Measurements from ENCODE around the gene KRT82.
"Not testable (repeated sequence)": the region's sequence is repeated elsewhere in the genome, so short reads cannot be mapped to it uniquely, and the experiment has no call there.

The KRT82 gene

GRCh38 chr12:52405922-52406385 lies at the start of gene KRT82:
Gene KRT82 (minus strand): TSS chr12:52406335. CDS start chr12:52406277, 58 bp downstream.
- no peak for DNase-seq

- DNase-seq: no peak
These were observed 49.7 kb upstream of the KRT82 start for GRCh38 chr12:52455821-52456220.

DNA sequence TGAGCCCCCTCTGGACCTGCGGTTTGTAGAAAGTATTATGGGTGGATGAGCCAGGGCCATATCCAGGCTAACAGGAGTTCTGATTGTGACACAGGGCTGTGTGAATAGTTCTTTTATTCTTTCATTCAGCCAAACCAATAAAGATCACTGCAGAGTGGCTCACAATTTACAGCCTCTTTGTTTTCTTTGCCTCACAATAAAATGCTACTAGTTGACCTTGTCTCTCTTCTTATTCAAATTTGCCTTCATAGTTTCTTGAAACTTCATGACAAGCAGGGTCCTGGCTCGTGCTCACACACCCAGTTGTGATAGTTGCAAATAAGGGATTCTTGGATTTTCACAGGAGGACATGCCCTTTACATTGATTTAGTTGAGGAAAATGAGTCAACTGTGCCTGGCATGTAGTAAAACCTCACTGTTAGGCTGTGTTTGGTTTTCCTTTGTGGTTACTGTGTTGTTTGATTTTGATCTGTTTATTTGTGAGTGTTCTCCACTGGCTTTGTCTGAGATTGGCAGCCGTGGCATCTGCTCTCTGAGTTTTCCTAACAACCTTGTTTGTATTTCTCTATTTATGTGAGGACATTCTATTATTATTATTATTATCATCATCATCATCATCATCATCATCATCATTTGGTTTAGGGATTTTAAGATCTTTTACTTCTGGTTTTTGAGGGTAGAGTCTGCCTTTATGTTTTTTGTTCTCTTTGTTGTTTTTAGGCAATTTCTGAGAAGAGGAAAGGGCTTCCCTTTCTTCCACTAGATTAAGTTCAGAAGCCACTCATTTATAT lies 48.5 kb upstream of the KRT82 start:
- no peak for DNase-seq

- DNase-seq: no peak
These were observed 46.0 kb upstream of the KRT82 start, which contains the start of gene KRT6B for GRCh38 chr12:52452101-52452500. Gene KRT6B (minus strand): TSS chr12:52452146. CDS start chr12:52452078, 68 bp downstream.

- no peak for DNase-seq
These were observed 42.1 kb upstream of the KRT82 start for GRCh38 chr12:52448228-52448627.

GRCh38 chr12:52447196-52447595 lies 41.1 kb upstream of the KRT82 start:
- not testable (repeated sequence) for DNase-seq

DNA sequence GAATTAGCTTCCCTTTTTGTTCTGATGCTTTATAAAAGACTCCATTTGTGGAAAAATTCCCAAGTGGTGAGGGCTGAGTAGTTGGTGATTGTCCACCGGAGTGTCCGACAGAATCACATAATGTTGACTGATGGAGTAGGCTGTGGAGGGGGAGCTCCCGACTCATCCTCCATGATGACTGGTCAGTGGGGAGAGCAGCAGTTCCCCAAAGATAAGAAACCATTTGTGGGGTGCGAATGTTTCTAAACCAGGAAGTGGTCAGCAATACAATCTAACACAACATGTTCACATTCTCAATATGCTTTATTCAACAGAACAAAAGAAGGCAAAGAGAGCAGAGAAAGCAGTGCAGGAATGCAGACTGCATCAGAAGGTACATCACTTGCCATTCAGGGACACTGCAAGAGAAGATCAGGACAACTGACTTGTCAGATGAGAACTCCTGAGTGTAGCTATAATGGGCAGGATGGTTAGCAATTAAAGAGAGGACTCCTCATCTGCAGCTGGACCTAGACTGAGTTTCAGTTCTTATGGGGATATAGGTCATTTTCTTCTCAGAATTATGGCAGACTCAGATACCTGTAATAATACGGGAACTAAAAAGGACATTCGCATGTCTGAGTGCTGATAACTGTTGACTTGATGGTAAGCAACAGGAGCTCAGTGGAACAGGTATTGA lies 40.4 kb upstream of the KRT82 start:
- DNase-seq: no peak

DNA sequence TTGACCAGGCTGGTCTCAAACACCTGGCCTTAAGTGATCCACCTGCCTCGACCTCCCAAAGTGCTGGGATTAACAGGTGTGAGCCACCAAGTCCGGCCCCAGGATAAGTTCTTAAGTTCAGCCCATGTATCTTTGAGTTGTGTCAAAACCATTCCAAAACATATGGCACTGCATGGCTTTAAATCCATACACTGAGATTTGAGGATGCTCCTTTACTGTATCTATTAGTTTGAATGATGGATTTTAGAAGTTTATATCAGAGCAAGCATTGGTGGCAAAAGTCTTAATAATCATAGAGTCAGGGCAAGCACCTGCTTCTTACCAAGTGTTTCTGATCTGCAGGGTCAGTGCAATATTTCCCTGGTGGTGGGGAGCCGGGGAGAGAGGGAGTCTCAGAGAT lies 39.7 kb upstream of the KRT82 start:
- no peak for DNase-seq

GRCh38 chr12:52444647-52445595 lies 38.8 kb upstream of the KRT82 start:
- no peak for DNase-seq

DNA sequence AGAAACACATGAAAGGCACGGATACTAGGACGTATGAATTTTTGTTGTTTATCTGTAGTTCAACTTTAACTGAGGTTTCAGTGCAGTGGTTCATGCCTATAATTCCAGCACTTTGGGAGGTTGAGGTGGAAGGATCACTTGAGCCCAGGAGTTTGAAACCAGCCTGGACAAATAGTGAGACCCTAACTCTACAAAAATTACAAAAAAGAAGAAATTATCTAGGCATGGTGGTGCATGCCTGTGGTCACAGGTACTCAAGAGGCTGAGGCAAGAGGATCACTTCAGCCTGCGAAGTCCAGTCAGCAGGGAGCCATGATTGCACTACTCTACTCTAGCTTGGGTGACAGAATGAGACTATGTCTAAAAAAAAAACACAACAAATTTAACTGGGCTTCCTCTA lies 37.8 kb upstream of the KRT82 start:
- no peak for DNase-seq

DNA sequence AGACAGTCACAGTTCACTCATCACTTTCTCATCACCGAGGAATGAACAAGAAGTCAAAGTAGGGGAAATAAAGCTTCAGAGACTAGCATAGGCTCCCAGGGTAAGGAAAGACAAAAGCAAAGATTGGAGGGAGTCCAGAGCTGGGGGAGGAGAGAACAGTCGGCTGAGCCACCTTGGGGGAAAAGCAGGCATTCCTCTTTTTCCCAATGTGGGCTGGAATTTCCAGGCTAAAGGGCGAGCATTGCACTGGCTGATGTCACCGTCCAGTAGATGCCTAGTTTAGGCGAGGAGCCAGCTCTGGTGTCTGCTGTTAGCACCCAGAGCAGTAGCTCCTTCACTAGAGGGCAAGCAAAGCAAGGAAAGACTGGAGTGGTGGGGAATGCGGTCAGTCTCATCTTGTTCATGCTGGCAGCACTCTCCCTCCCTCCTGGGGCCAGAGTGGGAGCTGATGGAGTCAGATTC lies 36.5 kb upstream of the KRT82 start:
- DNase-seq: no peak

GRCh38 chr12:52441320-52441911 lies 35.3 kb upstream of the KRT82 start:
- DNase-seq: no peak

GRCh38 chr12:52440821-52441319 lies 34.7 kb upstream of the KRT82 start:
- no peak for DNase-seq

DNA sequence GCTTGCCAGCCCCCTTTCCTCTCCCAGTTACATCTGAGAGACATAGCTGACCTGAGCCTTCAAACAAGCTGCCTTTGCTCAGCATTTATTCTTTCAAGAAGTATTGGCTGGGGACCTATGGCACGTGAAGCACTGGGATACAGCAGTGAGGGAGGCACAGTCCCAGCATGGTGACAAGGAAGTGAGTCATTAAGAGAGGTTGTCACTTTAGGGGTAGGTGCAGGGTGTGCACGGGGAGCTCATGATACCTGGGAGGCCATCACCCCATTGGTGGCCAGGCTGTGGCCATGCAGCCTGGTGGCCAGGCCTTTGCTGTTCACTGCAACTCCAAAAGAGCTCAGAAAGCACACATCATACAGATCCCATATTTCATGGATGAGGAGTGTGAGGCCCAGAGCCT lies 33.7 kb upstream of the KRT82 start:
- DNase-seq: no peak

- no peak for DNase-seq
These were observed 33.3 kb upstream of the KRT82 start for GRCh38 chr12:52439420-52439819.

GRCh38 chr12:52438305-52439301 lies 32.5 kb upstream of the KRT82 start:
- no peak for DNase-seq

GRCh38 chr12:52437508-52437907 lies 31.4 kb upstream of the KRT82 start:
- DNase-seq: no peak

DNA sequence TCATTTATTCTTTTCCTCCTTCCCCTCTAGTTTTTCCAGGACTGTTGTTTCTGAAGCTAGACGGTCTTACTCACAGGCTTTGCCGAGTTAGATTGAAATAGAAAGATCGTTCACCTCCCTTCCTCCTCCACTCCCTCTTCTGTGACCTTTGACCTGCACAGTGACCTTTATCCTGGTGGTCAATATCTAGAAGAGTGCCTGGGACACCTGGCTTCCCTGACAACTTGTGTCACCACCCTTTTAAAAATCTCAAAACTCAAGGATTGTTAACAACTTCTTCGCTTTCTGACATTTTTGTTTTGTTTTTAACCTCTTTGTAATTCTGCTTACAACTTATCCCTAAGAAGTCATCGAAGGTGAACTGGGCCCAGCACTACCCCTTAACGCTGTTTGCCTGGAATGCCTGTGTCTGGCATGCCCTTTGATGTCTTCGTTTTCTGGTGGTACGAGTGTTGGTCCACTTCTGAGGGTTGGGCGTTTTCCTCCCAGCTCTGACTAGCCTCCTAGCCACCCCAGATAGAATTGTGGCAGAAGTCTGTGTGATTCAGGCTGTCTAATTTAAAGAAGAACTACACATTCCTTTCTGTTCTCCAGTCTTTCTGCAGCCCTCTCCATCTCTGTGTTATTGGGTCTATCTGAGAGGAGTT lies 30.8 kb upstream of the KRT82 start:
- no peak for DNase-seq

GRCh38 chr12:52436000-52436827 lies 30.1 kb upstream of the KRT82 start:
- DNase-seq: no peak

DNA sequence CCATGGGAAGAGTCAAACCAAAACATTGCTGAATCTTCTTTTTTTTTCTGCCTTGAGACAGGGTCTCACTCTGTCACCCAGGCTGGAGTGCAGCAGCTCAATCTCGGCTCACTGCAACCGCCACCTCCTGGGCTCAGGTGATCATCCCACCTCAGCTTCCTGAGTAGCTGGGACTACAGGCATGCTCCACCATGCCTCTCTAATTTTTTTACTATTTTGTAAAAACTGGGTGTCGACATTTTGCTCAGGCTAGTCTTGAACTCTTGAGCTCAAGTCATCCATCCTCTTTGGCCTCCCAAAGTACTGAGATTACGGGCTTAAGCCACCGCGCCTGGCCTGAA lies 29.5 kb upstream of the KRT82 start:
- DNase-seq: no peak
